Medulla oblongata (tissue), 1 donor: Measurements from ENCODE around the gene ANO3.
"Not testable (repeated sequence)": the region's sequence is repeated elsewhere in the genome, so short reads cannot be mapped to it uniquely, and the experiment has no call there.

Experiments
- DNase-seq: peaks from one replicate; pipeline ENCODE4 v3.0.0-alpha.2; 2015; ENCODE audit errors: extremely low spot score

The ANO3 gene

DNA sequence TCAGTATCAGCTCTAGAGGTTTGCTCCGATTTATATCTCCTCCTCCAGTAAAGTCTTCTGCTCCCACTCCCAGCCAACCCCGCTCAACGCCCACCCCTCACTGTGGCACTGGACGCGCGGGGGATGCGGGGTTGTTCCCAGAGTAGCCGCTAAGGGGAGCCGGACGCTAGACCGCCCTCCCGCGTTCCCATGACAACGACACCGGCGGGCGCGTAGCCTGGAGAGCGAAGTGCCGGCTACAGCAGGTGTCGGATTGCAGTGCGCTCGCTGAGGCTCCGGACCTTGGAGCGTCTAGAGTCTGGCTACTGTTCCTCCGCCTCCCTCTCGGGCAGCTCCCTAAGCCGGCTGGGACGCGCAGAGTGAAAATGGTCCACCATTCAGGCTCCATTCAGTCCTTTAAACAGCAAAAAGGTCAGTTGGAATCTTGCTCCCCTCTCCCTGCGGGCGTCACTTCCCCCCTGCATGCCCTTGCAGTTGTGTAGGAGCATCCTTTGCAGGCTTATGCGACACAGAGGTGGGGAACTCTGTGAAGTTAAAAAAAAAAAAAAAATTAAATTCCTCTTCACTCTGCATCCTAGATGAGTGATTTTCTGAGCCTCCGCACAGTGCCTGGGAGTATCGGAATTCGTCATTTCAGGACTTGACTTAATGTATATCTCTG lies at the start of gene ANO3:
TSS of gene ANO3 (plus strand) at position 220 of the 661 bp plus-strand sequence. CDS start at position 366, 146 bp downstream.
- DNase-seq: peak; percentile 55

DNA sequence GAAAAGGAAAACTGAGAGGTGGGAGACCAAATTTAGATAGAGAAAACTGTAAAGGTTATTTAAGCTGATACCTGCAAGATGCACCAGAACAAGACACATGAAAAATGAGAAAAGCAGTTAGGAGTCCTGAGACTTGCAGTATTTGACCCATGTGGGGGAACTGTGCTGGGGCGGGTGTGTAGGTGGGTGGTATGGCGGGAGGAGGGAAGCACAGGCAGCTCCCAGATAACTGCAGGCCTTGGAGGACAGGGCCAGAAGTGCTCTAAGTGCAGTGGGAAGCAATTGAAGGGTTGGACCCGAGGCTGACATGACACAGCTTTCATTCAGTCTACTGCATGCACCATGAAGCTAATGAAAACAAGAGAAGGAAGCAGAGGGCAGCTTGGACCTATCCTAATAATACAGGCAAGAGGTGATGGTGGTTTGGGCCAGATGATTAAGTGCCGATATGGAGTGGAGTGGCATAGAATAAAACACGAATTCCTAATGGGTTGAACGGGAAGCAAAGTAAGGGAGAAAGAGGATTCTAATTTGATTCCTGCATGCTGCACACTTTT lies 48.0 kb upstream of the ANO3 start:
- no peak for DNase-seq

DNA sequence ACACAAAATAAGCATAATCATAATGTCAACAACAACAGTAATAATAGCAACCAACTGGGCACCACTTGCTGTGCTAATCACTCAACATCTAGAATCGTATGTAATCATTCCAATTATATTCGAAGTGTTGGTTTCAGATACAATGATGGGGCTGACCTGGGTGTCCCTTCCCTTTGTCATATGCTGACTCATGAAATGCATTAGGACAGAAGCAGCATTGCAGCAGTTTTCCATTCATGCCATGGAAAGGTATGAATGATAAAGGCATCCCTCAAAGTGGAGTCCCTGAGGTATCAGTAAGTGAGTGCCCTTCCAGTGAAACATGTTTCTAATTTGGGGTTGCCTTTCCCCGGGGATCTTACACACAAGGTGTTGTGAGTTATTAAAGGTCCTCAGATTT lies 46.3 kb upstream of the ANO3 start:
- no peak for DNase-seq

DNA sequence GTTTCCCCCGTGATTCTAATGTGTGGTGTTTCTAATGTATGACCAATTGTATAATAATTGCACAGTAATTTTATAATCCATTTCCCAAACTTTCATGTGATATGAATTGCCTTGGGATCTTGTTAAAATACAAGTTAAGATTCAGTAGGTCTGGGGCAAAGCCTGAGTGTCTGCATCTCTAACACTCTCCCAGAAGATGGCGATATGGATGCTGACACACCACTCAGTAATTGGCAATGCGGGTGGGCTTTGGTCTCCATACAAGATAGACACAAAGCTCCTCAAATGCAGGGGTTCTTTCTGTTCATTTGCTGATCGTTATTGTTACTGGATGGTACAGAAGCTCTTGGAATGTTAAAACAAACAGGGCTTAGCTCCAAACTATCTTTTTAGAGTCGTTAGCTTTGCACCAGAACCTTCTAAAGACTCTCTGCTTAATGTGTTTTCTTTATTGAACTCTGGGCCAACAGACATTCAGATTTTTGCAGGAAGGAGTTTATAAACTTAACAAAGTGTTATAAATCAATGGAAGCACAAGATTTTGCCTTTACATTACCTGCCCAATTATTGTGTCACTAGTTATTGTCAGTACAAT lies 45.4 kb upstream of the ANO3 start:
- peak; percentile 21 for DNase-seq

DNA sequence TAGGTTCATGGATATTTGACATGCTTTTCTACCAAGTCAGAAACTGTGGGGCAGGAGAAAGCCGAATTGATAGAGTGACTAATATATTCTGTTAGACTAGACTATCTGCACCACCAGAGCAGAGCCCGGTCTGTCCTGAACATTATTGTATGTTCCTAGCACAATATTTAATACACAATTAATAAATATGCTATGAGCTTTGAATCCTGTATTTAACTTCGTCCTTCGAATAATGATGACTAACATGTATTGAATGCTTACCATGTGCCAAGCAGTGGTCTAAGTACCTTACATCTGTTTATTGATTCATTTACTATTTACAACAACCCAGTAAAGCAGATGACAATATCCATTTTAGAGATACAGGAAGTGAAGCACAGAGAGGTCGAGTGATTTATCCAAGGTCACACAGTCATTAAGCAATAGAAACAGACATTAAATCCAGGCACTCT lies 44.8 kb upstream of the ANO3 start:
- DNase-seq: no peak

DNA sequence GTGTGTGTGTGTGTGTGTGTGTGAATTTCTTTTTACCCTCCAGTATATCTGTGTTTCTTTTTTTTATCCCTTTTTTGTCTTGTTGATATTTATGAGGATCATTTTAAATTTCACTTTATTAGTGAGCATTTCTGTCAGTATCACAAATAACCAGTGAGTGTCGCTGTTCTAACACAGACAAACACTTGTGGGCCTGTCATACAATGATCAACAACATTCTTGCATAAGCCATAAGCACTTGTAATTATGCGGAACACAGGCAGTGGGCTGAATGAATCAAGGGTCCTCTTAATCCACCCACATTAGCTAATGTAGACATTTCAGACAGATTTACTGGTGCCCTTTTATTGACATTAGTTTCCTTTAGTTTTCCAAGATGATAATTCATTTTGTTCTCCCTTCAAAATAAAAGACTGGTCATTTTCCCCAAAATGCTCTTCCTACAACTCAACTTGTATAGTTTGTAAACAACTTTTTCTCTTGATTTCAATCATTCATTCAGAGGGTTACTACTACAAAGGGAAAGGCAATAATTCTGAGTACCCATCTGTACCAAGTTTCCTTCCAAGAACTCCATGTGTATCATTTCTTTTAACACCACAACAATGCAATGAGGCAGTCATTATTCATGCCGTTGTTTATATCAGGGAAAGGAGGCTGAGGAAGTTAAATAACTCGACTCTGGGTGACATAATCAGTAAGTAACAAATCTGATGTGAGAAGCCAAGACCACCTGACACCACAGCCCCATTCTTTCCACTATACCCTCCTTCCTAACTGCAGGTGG lies 34.5 kb upstream of the ANO3 start:
- peak; percentile 62 for DNase-seq

DNA sequence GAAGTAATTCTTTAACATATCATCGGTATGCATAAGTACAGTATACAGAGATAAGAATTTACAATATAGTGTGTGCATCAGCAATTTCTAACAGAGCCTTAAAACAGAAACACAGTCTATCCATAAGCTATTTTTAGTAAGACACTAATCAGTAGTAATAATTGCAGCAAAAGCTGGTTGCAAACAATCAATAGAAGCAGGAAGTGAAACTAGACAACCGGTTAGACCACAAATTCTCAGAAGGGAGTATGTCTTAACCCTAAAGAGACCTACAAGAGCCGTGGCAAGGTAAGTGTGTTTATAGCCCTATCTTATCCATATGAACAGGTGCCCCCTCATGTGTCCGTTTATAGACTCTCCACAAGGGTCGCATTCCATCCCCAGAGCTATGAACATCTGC lies 15.6 kb upstream of the ANO3 start:
- not testable (repeated sequence) for DNase-seq

DNA sequence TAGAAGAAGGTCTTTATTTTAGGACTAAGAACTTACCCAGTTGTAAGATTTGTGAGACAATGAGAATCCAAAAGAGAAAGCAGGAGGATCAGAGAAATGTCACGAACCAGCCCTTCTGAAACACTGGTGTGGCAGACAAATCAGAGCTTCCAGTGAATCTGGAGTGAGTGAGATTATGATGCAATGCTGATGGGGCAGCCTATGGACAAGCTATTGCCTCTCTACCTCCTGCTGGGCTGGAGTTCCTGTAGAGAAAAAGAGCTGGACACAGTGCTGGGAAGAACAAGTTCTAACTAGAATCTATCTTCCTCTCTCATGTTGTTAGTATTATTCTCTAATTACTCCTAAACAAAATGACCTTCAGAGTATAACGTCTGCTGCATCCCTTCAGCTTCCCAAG lies 12.0 kb upstream of the ANO3 start:
- no peak for DNase-seq

DNA sequence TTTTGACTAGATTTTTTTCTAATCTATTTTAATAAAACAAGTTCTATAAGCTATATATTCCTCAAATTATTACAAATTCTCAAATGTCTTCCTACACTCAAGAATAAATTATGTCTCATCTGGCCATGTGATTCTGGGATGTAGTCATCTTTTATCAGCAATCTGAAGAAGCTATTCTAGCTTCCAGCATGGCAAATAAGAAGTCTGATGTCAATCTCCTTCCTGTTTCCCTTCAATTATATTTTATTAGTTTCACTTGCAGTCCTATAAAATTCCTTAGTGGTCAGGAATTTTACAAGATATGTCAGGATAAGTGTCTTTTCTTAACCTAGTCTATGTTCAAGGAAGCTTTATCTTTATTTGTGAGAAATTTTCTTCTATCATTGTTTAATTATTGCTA lies 10.4 kb upstream of the ANO3 start:
- no peak for DNase-seq

DNA sequence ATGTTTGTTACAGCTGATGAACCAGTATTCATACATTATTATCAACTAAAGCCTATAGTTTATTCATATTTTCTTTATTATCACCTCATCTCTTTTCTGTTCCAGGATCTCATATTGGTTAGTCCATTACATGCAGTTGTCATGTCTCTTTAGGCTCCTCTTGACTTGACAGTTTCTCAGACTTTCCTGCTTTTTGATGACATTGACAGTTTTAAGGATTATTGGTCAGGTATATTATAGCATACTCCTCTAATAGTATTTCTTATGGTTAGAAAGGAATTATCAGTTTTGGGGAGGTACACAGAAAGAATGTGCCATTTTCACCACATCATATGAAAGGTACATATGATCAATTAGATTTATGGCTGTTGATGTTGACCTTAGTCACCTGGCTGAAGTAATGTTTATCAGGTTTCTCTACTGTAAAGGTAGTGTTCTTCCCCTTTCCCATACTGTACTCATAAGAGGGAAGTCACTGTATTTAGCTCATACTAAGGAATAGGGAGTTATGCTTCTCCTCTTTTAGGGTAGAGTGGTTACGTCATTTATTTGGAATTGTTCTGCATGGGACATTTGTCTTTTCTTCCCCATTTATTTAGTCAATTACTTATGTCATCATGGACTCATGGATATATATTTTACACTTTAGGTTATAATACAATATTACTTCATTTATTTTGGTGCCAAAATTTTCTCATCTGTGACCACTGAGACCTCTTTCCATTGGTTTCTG lies 9.4 kb upstream of the ANO3 start:
- no peak for DNase-seq

DNA sequence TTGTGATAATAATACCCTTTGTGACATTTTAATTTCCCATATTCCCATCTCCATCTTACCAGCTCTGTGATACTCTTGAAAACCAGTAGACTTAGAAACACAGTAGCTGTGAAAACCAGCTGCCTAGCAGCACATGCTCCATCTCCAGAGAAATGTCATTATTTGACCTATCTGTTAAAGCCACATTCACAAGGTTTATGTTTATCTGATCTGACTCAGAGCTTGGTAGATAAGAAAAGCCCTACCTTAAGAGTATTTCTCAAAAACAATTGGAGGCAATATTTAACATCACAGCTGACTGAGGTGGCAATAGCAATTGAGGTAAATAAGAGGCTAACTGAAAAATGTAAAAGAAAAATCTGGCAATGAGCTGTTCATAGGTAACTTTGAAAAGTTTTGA lies 8.1 kb upstream of the ANO3 start:
- DNase-seq: no peak

DNA sequence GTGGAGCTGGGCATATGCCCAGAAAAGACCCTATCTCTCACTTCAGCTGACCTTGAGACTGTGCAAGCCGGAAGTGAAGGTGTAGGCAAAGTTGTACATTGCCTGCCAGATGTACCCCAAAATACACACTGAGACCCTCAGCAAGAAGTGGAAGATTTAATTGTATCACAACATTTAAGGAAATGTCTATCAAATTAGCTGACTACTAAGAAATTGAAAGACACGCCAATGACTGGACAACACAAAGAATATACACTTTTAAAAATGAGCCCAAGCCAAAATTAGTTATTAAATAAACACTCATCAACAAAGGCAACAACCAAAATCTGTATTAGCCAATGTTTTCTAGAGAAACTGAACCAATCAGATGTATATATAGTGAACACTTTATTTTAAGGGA lies 7.7 kb upstream of the ANO3 start:
- DNase-seq: no peak

DNA sequence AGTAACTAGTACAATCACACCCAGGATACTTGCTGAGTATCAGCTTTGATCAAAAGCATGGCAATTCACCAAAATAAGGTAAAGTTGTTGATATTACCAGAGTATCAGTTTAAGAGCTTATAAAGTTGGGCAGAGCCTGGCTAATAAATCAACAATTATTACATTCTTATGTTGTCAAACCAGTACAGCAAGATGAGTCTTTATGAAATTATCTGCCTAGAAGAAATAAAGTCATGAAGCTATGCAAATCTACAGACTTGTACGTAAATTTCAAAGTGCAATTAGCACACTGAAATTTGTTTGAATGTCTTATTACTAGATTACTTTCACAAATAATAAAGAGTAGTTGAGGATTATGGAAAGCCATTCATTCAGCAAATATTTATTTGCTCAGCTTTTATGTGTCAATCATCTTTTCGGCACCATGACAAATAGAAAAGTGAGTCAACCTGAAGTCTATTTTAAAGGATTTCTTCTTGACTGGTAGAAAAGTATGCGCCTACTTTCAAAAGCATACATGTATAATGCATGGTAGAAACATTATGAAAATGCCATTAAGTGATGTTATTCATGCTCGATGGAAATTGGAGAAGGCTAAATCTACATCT lies 5.0 kb upstream of the ANO3 start:
- DNase-seq: no peak

DNA sequence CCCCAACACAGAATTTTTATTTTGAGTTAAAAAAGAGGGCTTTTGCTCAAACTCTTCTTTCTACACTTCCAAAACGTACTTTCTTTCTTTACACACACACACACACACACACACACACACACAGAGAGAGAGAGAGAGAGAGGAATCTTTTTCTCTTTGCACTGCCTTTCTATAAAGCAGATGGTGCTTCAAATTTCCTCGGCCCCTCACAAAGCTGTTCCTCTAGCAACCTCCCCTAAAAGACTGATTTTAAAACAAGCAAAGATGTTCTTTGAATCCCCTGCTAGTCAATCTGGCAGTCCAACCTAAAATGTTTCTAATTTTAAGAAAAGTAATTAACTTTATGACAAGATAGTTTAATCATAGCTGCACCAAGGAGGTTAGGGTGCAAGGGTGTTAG lies 2.7 kb upstream of the ANO3 start:
- no peak for DNase-seq

DNA sequence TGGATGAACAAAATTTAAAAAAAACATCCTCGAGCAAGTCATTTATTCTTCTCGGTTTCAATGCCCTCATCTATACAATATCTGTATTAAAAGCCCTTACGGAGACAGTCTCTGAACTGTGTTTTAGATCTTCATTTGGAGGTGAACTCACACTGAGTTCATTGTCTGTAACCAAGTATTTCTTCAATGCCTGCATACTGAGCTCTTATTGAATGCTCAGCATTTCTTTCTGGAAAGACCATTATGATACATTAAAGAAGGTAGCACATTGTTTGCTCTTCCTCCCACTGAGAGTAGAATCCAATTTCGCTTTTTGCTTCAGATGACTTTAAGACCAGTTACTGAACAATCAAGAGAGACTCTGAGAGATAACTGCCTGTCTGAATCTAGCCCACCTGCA lies 1.7 kb upstream of the ANO3 start:
- no peak for DNase-seq

DNA sequence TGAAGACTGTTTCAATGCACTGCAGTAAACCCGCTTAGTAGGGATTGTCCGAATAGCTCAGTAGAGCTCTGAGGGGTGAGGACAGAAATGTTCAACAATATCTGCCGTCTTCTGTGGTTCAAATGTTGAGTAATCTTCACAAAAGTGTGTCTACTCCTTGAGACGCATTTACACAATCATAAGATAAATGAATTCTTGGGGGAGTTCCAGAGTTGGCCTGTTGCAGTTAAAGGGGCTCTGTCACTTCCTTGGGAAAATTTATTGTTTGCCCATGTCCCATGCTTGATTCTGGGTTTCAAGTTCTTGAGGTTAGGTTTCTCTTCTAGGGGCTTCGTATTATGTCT lies 614 bp downstream of the ANO3 start:
- no peak for DNase-seq

DNA sequence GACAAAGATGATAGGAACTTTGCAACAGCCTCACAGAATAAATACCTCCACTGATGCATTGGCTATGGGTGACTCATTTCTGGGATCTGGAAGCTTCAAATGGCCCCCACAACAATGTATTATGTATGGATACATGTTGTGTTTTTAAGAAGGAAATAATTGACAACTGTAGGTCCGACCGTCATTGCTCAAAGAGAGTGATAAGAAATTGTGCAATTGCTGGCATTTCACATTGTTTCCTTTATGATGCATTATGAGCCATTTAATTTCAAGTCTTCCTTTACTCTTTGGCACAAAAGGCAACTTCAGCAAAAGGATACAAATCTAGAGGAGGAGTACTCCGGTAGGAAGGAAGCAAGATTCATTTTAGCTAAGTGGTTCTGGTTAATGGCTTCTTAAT lies 2.0 kb downstream of the ANO3 start:
- no peak for DNase-seq

DNA sequence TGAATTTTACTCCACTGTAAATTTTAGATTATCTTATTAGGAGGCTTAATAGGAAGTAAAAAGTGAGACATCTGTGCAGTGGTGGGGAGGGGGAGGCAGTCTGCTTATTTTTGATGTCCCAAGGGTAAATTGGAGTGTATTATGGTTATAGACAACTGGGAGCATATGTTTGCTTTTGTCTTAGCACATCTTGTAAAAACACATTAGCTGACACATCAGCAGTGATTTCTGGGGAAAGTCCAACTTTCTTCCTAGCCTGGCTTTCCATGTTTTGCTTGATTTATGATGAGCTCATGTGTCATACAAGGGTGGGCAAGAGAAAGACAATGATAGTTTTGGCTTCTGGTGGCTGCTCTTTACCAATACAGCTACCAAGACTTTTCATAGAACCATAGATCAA lies 4.0 kb downstream of the ANO3 start:
- DNase-seq: no peak

DNA sequence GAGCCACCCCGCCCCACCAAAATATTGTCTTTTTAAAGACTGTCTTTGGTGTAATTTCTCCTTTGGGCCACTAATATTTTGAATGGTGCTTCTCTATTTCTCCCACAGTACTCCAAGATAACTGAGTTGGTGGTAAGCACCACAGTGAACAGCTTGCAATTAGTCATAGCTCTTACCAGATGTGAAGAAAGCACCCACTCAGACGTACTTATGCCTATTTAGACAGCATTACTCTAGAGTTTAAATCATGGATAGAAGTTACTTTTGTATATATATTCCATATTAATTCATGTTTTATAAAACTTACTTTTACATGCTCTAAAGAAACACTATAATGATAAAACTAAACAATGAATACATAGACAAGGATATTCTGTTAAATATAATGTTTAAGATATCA lies 12.7 kb downstream of the ANO3 start:
- DNase-seq: no peak

DNA sequence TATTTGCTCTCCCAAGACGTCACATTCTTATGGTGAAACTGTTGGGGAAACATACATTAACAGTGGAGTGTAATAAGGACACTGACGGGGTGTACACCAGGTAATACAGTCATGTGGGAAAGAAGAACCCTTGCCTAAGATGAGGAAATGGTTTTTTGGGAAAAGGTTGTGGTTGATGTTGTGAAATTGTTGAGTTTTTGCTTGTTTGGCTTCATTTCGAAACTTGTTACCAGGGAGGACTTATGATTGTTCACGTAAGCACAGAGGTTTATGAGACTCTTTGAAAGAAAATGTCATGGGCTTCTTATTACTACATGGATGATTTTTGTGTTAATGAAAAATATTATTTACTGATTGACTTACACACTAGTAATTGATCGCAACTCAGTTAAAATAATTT lies 16.8 kb downstream of the ANO3 start:
- no peak for DNase-seq

DNA sequence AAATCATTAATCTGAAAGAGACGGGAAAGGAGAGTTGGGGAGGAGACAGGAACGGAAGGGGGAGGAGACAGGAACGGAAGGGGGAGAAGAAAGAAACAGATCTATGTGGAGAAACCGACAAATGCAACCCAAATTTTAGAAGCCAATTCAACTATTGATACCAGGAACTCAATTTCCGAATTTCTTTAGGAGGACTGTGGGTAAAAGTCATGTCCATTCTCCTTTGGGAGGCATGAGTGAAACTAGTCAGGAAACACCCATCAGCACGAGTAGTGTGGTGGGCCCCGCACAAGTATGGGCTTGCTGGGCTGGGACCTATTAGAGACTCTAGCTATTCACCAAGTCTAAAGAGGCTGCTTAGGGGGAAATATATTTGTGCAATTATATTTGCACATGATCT lies 18.1 kb downstream of the ANO3 start:
- DNase-seq: no peak

DNA sequence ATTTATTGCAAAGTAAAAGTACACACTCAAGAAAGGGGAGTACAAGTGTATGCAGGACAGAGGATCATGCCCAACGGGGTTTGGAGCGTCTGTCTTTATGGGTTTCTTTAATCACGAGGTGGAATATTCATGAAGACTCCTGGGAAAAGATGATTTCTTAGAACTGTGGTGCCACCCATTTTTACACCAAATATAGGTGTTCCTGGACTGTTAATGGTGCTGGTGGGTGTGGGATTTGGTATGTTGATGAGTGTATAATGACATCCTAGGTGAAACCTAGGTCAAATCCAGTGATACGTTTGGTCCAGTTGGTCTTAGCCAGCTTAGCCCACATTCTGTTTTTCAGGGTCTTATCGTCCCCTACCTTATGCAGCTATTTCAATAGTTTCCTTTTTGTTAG lies 21.1 kb downstream of the ANO3 start:
- no peak for DNase-seq
